Testis (tissue), 3 donors: ENCODE measurements around the gene SH2B3. TPM values are rescaled to one million over a fixed set of nuclear protein-coding genes. Genes with fewer than 3 reads are reported as not detected.

Experiments used
- DNase-seq: peaks from one replicate; pipeline ENCODE4 v3.0.0-alpha.2; 2019
- H3K27ac ChIP-seq, 2 donors: fragments of 200-600 bp; sonication (generic); one replicate each; pipeline ENCODE4 v1.5.1; 2019
- H3K27me3 ChIP-seq: fragments of 200-600 bp; sonication (generic); one replicate; pipeline ENCODE4 v1.5.1; 2019
- H3K36me3 ChIP-seq: fragments of 200-600 bp; sonication (generic); one replicate; pipeline ENCODE4 v1.5.1; 2017; ENCODE audit warnings: low read depth; ENCODE audit errors: missing control alignments
- H3K4me1 ChIP-seq: fragments of 200-600 bp; sonication (generic); one replicate; pipeline ENCODE4 v1.5.1; 2019
- H3K4me3 ChIP-seq, 2 donors: fragments of 200-600 bp; sonication (generic); one replicate each; pipeline ENCODE4 v1.5.1; 2017 to 2019
- H3K9me3 ChIP-seq: fragments of 200-600 bp; sonication (generic); one replicate; pipeline ENCODE4 v1.5.1; 2017
- POLR2A ChIP-seq: fragments of 450-650 bp; IDR thresholded peaks from one replicate; pipeline ENCODE4 v1.6.1; 2017; ENCODE audit warnings: antibody characterized with exemption, mild to moderate bottlenecking, moderate library complexity
- WGBS, 2 donors: methylation state at CpG; one replicate each; pipeline ENCODE4 v1.1.5; 2018; 5-methylcytosine and 5-hydroxymethylcytosine counted together
- intact Hi-C: fragments of 100-400 bp; cut with DNase I; formaldehyde crosslinking; loops from one replicate; pipeline ENCODE4 v1.15.1; 2023; ENCODE audit warnings: low total_unique reads
- polyA plus RNA-seq: library from polyadenylated mRNA; stranded (reverse); fragments of 350-450 nt; fragmentation: Illumina TruSeq; extraction: RNeasy Lipid Tissue Mini Kit (QIAGEN cat#74804); gene quantifications from one replicate; pipeline ENCODE4 v1.2.3, GENCODE V29; 2014; ENCODE audit warnings: low read depth, low replicate concordance; ENCODE audit not compliant: insufficient read depth
- total RNA-seq, 2 donors: library from RNA; depleted of rRNA; stranded (reverse); fragments of >200 nt; gene quantifications; one replicate each; pipeline ENCODE4 v1.2.3, GENCODE V29; 2016
- TF ChIP-seq, protein P1 (sequence below), 3 experiments: fragments of 450-650 bp in 2 of 3; fragments of 200-600 bp in 1 of 3; sonication (generic) in 1 of 3; IDR thresholded peaks; one replicate each; pipeline ENCODE4 v1.5.1; 2016 to 2019; ENCODE audit warnings: antibody characterized with exemption in 3 of 3, mild to moderate bottlenecking in 2 of 3, moderate library complexity in 1 of 3

SH2B3 gene
- total and polyA plus RNA-seq, 3 donors from 2014 or later, result 22.0 to 38.1 (median 36.9) TPM

DNA sequence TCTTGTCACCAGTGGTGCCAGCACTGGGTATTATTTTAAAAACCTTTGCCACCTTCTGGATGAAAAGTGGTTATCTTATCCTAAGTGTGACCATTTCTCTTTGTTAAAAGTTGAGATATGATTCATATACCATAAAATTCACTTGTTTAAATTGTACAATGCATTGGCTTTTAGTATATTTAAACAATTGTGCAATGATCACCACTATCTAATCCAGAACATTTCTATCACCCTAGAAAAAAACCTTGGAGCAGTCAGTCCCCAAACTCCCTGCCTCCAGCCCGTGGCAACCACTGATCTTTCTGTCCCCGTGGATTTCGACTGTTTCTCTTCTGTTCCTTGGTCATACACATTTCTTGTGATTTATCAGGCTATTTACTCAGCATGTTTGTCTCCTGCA, 28.3 kb downstream of the SH2B3 start:
- Histone ChIP-seq H3K4me3 (no peak overlapping the region), H3K36me3 (no peaks in the 10 kb centered on the region), H3K4me1 (peaks cover 15% of the 10 kb centered on the region), H3K9me3 (no peaks in the 10 kb centered on the region), H3K27me3 (no peaks in the 10 kb centered on the region), H3K27ac (peak overlapping the region in 1 of 2 donors; percentile 65)
- TF ChIP-seq, protein P1, sequence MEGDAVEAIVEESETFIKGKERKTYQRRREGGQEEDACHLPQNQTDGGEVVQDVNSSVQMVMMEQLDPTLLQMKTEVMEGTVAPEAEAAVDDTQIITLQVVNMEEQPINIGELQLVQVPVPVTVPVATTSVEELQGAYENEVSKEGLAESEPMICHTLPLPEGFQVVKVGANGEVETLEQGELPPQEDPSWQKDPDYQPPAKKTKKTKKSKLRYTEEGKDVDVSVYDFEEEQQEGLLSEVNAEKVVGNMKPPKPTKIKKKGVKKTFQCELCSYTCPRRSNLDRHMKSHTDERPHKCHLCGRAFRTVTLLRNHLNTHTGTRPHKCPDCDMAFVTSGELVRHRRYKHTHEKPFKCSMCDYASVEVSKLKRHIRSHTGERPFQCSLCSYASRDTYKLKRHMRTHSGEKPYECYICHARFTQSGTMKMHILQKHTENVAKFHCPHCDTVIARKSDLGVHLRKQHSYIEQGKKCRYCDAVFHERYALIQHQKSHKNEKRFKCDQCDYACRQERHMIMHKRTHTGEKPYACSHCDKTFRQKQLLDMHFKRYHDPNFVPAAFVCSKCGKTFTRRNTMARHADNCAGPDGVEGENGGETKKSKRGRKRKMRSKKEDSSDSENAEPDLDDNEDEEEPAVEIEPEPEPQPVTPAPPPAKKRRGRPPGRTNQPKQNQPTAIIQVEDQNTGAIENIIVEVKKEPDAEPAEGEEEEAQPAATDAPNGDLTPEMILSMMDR (IDR thresholded peaks at IDR 0.05), result no peak
- no peak for TF ChIP-seq POLR2A
- no peak for DNase-seq
- WGBS, 2 donors, result 34 to 35% methylated on average over 3 of the region's 3 CpGs
- intact Hi-C loops, result no loop called here

DNA sequence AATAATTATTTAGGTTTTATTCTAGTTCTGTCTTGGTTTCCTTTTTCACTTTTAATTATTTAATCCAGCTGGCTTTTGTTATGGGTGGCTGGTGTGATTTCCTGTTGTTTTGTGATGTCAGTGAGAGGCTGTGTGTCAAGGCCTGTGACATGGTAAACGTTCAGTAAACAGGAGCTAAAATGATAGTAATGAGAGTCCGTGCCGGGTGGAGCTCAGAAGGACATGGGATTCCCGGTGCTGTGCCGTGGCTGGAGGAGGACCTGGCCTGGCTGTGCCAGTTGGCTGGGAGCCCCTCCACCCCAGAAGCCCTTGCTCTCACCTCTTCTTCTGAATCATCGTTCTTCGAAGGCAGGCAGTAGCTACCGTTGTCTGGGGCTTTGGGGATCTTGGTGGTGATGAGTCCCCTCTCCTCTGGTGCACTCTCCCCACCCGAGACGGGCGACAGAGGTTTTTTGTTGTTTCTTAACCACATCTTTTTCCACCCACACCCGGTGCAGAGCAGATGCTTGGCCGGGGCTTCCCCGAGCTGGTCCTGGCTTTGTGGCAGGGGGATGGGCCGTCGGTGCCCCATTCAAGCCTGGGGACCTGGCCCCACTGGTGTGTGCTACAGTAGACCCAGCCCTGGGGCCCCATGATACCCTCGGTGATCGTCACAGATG, 29.1 kb downstream of the SH2B3 start:
- H3K36me3 ChIP-seq, result no peaks in the 10 kb centered on the region
- intact Hi-C loops, result no loop called here
- H3K9me3 ChIP-seq, result no peaks in the 10 kb centered on the region
- TF ChIP-seq, protein P1 (IDR thresholded peaks at IDR 0.05), result no peak
- no peak for TF ChIP-seq POLR2A
- H3K27me3 ChIP-seq, result no peaks in the 10 kb centered on the region
- DNase-seq, result peak; percentile 65
- WGBS, 2 donors, result 18 to 24% methylated on average over 12 to 18 of the region's 18 CpGs
- no peak overlapping the region for H3K4me3 ChIP-seq
- H3K4me1 ChIP-seq, result peaks cover 19% of the 10 kb centered on the region
- peak overlapping the region; percentile 55 to 65 for H3K27ac ChIP-seq

DNA sequence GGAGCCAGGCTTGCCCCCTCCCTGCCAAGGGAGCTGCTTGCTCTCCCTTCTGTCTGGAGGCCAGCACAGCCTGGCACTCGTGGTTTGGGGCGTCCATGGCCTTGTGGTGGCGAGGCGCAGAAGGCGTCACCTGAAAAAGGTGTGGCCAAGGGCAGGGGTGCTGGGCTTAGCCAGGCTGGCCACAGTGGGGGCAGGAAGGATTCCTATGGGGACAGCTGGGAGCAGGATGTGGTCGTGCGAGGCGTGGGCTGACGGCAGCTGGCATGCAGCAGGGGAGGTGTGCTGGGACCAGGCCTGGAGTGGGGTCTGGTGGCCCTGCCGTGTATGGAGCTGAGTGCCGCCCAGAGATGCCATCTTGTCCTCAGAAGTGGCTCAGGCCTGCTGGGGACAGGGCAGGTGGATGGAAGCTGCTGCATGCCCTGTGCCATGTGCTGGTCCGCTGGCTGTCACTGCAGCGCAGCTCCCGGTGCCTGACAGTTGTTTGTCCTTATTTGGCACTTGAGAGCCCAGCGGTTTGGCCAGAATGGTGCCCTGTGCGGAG, 30.0 kb downstream of the SH2B3 start:
- DNase-seq, result no peak
- intact Hi-C loops, result no loop called here
- Histone ChIP-seq H3K27ac (no peak overlapping the region), H3K4me3 (no peak overlapping the region), H3K27me3 (no peaks in the 10 kb centered on the region), H3K4me1 (peaks cover 19% of the 10 kb centered on the region), H3K36me3 (no peaks in the 10 kb centered on the region), H3K9me3 (no peaks in the 10 kb centered on the region)
- 85 to 86% methylated on average over 9 to 16 of the region's 16 CpGs for WGBS, 2 donors
- no peak for TF ChIP-seq POLR2A
- TF ChIP-seq, protein P1 (IDR thresholded peaks at IDR 0.05), result no peak

DNA sequence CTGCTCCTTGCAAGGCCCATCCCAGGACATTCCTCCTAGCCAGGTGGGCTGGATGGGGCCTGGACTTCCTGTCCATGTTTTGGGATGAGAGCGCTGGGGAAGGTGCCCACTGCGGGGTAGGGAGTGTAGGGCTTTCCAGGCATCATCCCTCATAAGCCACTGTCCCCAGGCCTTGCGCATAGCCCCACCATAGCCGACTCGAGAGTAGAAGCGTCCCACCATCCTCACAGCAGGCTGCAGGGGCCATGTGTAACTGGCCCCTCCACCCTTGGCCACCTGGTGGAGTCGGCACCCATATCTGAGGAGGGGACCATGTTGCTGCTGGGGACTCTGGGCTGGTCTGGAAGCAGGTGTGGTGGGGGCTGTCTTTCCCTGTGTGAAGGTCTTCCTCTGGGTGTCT, 30.5 kb downstream of the SH2B3 start:
- 78% methylated on average over 7 of the region's 7 CpGs; no CpG with 5 or more reads in 1 of the 2 donors for WGBS, 2 donors
- H3K27me3 ChIP-seq, result no peaks in the 10 kb centered on the region
- TF ChIP-seq, protein P1 (IDR thresholded peaks at IDR 0.05), result no peak
- no peak for DNase-seq
- no peak overlapping the region for H3K27ac ChIP-seq
- peaks cover 19% of the 10 kb centered on the region for H3K4me1 ChIP-seq
- intact Hi-C loops, result no loop called here
- H3K9me3 ChIP-seq, result no peaks in the 10 kb centered on the region
- no peak overlapping the region for H3K4me3 ChIP-seq
- H3K36me3 ChIP-seq, result no peaks in the 10 kb centered on the region

DNA sequence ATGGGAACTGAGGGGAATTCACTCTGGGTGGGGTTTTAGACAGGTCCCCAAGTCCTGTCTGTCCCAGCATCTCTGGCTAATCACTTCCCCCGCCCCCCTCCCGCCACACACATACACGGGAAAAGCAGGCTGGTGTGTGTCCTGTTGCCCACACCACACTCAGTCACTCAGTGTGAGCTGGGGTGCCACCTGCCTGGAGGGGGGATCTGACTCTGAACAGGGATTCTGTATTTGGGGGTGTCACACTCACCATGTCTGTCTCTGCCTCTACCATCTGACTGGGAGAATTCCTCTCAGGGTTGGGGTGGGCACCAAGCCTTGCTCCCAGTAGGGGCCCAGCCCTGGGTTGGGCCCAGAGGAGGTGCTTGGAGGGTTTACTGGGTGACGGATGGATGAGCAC, 31.1 kb downstream of the SH2B3 start:
- intact Hi-C loops, result no loop called here
- no peak overlapping the region for H3K27ac ChIP-seq
- WGBS, 2 donors, result 50 to 75% methylated on average over 2 to 4 of the region's 4 CpGs

More for the DNA sequence above, 31.1 kb downstream of the SH2B3 start:
- Histone ChIP-seq H3K4me3 (no peak overlapping the region), H3K27me3 (no peaks in the 10 kb centered on the region), H3K4me1 (peaks cover 19% of the 10 kb centered on the region), H3K9me3 (no peaks in the 10 kb centered on the region), H3K36me3 (no peaks in the 10 kb centered on the region)
- no peak for TF ChIP-seq POLR2A
- TF ChIP-seq, protein P1 (IDR thresholded peaks at IDR 0.05), result no peak
- DNase-seq, result no peak
